Measurements from ENCODE around the gene HMCN1.

HMCN1 gene

DNA sequence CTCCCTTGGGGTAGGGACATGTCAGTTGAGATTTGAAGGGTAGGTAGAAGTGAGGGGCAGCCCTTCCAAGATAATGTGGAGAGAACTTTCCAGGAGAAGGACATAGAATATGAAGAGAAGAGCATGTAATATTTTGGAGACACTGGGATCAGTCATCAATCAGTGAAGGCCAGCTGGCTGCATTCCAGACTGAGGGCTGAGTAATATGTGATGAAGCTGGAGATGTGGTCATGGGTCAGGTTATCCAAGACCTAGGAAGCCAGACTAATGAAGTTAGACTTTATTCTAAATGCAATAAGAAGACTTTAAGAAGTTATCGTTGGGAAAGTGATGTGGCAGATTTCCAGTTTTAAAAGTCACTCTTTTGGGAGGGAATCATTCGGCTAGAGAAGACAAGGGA lies 262.0 kb downstream of the HMCN1 start:
- no peak for TF ChIP-seq EZH2phosphoT487 (IDR thresholded peaks at IDR 0.05; ENCODE audit: borderline replicate concordance, low read length)
- TF ChIP-seq, protein P1, sequence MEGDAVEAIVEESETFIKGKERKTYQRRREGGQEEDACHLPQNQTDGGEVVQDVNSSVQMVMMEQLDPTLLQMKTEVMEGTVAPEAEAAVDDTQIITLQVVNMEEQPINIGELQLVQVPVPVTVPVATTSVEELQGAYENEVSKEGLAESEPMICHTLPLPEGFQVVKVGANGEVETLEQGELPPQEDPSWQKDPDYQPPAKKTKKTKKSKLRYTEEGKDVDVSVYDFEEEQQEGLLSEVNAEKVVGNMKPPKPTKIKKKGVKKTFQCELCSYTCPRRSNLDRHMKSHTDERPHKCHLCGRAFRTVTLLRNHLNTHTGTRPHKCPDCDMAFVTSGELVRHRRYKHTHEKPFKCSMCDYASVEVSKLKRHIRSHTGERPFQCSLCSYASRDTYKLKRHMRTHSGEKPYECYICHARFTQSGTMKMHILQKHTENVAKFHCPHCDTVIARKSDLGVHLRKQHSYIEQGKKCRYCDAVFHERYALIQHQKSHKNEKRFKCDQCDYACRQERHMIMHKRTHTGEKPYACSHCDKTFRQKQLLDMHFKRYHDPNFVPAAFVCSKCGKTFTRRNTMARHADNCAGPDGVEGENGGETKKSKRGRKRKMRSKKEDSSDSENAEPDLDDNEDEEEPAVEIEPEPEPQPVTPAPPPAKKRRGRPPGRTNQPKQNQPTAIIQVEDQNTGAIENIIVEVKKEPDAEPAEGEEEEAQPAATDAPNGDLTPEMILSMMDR (IDR thresholded peaks at IDR 0.05; ENCODE audit: low read depth, low read length, poor library complexity, severe bottlenecking) = no peak
- no peaks in the 10 kb centered on the region for H3K9me3 ChIP-seq (ENCODE audit: control insufficient read depth, insufficient read depth, low read length)
- H3K4me3 ChIP-seq (ENCODE audit: low read length) = no peak overlapping the region
- H3K9me2 ChIP-seq (replicated peaks; ENCODE audit: control insufficient read depth, low read length) = no peaks in the 10 kb centered on the region
- H3K4me2 ChIP-seq (ENCODE audit: low read length) = no peak overlapping the region
- H3K27me3 ChIP-seq (ENCODE audit: control insufficient read depth, low read length) = no peaks in the 10 kb centered on the region
- no peak overlapping the region for H3K27ac ChIP-seq (ENCODE audit: low read depth, low read length)
- no peaks in the 10 kb centered on the region for H3K79me2 ChIP-seq (ENCODE audit: control insufficient read depth, low read length)
- H3K4me1 ChIP-seq (ENCODE audit: control insufficient read depth, low read length) = no peaks in the 10 kb centered on the region
- no peaks in the 10 kb centered on the region for H3F3A ChIP-seq (ENCODE audit: control insufficient read depth, insufficient read depth)
- H3K36me3 ChIP-seq (ENCODE audit: control insufficient read depth, low read length) = no peaks in the 10 kb centered on the region
- no peaks in the 10 kb centered on the region for H4K20me1 ChIP-seq (ENCODE audit: control insufficient read depth, insufficient read depth, low read depth, low read length)

- Histone ChIP-seq H3K36me3 (ENCODE audit: control insufficient read depth, low read length) (no peaks in the 10 kb centered on the region), H3K4me1 (ENCODE audit: control insufficient read depth, low read length) (no peaks in the 10 kb centered on the region), H3K27me3 (ENCODE audit: control insufficient read depth, low read length) (no peaks in the 10 kb centered on the region), H3K27ac (ENCODE audit: low read depth, low read length) (no peak overlapping the region), H3K79me2 (ENCODE audit: control insufficient read depth, low read length) (no peaks in the 10 kb centered on the region), H3K9me3 (ENCODE audit: control insufficient read depth, insufficient read depth, low read length) (no peaks in the 10 kb centered on the region), H3K4me2 (ENCODE audit: low read length) (no peak overlapping the region), H3K9me2 (replicated peaks; ENCODE audit: control insufficient read depth, low read length) (no peaks in the 10 kb centered on the region), H4K20me1 (ENCODE audit: control insufficient read depth, insufficient read depth, low read depth, low read length) (no peaks in the 10 kb centered on the region), H3F3A (ENCODE audit: control insufficient read depth, insufficient read depth) (no peaks in the 10 kb centered on the region), H3K4me3 (ENCODE audit: low read length) (no peak overlapping the region)
- TF ChIP-seq, protein P1 (IDR thresholded peaks at IDR 0.05; ENCODE audit: low read depth, low read length, poor library complexity, severe bottlenecking) = no peak
- TF ChIP-seq EZH2phosphoT487 (IDR thresholded peaks at IDR 0.05; ENCODE audit: borderline replicate concordance, low read length) = no peak
Measured at GRCh38 chr1:185998391-185998790, 264.2 kb downstream of the HMCN1 start.

GRCh38 chr1:186002406-186002805 lies 268.2 kb downstream of the HMCN1 start:
- Histone ChIP-seq H3F3A (ENCODE audit: control insufficient read depth, insufficient read depth) (no peaks in the 10 kb centered on the region), H3K4me2 (ENCODE audit: low read length) (no peak overlapping the region), H3K27me3 (ENCODE audit: control insufficient read depth, low read length) (no peaks in the 10 kb centered on the region), H3K4me1 (ENCODE audit: control insufficient read depth, low read length) (no peaks in the 10 kb centered on the region), H3K9me2 (replicated peaks; ENCODE audit: control insufficient read depth, low read length) (no peaks in the 10 kb centered on the region), H3K4me3 (ENCODE audit: low read length) (no peak overlapping the region), H3K9me3 (ENCODE audit: control insufficient read depth, insufficient read depth, low read length) (no peaks in the 10 kb centered on the region), H3K27ac (ENCODE audit: low read depth, low read length) (no peak overlapping the region), H3K36me3 (ENCODE audit: control insufficient read depth, low read length) (no peaks in the 10 kb centered on the region), H4K20me1 (ENCODE audit: control insufficient read depth, insufficient read depth, low read depth, low read length) (no peaks in the 10 kb centered on the region), H3K79me2 (ENCODE audit: control insufficient read depth, low read length) (no peaks in the 10 kb centered on the region)
- TF ChIP-seq EZH2phosphoT487 (IDR thresholded peaks at IDR 0.05; ENCODE audit: borderline replicate concordance, low read length) = no peak
- TF ChIP-seq, protein P1 (IDR thresholded peaks at IDR 0.05; ENCODE audit: low read depth, low read length, poor library complexity, severe bottlenecking) = no peak

All from DOHH2 (cell line).